ENCODE results near the gene DRD4.
"Not testable (repeated sequence)": the region's sequence is repeated elsewhere in the genome, so short reads cannot be mapped to it uniquely, and the experiment has no call there.

Gene DRD4

DNA sequence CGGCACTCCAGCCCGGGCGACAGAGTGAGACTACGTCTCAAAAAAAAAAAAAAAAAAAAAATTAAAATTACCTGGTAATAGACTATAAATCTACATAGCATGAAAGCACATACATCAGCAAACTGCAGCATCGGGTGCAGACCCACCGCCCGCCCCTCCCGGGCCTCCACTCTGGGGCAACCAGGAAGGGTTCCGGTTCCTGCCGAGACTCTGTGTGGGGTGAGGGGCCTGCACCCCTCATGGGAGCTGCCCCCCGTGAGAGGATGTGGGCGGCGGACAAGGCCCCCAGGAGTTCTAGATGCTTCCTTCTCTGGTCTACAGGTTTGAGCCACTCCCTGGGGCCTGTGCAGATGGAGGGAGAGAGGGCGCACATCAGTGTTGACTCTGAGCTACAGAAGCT is 9.1 kb downstream of the DRD4 start:
- in situ Hi-C loops (cut with HindIII; ENCODE audit: low sequenced_read_pairs): no loop called here
- no peak for DNase-seq (ENCODE audit: low read depth)
- H3K4me3 ChIP-seq (ENCODE audit: low read depth, low read length): no peak overlapping the region
- TF ChIP-seq, protein P1, sequence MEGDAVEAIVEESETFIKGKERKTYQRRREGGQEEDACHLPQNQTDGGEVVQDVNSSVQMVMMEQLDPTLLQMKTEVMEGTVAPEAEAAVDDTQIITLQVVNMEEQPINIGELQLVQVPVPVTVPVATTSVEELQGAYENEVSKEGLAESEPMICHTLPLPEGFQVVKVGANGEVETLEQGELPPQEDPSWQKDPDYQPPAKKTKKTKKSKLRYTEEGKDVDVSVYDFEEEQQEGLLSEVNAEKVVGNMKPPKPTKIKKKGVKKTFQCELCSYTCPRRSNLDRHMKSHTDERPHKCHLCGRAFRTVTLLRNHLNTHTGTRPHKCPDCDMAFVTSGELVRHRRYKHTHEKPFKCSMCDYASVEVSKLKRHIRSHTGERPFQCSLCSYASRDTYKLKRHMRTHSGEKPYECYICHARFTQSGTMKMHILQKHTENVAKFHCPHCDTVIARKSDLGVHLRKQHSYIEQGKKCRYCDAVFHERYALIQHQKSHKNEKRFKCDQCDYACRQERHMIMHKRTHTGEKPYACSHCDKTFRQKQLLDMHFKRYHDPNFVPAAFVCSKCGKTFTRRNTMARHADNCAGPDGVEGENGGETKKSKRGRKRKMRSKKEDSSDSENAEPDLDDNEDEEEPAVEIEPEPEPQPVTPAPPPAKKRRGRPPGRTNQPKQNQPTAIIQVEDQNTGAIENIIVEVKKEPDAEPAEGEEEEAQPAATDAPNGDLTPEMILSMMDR (IDR thresholded peaks at IDR 0.05; ENCODE audit: low read depth, low read length, missing control alignments): no peak

DNA sequence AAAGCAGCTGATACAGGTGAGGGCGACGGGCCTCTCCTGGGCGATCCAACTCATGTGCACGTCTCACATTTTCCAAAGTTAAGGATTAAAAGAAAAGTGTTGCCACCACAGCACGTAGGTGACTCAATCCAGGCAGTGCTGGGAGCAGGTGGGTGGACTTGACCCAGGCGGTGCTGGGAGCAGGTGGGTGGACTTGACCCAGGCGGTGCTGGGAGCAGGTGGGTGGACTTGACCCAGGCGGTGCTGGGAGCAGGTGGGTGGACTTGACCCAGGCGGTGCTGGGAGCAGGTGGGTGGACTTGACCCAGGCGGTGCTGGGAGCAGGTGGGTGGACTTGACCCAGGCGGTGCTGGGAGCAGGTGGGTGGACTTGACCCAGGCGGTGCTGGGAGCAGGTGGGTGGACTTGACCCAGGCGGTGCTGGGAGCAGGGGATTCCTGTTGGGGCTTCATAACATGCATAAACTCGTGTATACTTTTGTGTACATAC is 10.6 kb downstream of the DRD4 start:
- in situ Hi-C loops (cut with HindIII; ENCODE audit: low sequenced_read_pairs); H3K4me3 ChIP-seq (ENCODE audit: low read depth, low read length): not testable (repeated sequence)

DNA sequence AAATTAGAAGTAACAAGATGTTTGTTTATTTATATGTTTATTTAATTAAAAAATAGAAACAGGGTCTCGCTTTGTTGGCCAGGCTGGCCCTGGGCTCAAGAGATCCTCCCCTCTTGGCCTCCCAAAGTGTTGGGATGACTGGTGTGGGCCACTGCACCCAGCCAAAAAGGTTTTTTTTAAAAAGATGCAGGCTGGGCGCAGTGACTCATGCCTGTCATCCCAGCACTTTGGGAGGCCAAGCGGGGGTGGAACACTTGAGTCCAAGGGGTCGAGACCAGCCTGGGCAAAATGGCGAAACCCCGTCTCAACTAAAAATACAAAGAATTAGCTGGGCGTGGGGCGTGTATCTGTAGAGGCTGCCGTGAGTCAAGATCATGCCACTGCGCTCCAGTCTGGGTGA is 13.4 kb downstream of the DRD4 start:
- in situ Hi-C loops (cut with HindIII; ENCODE audit: low sequenced_read_pairs): loop anchor here (25.0 kb wide), 1 partner anchor 112 kb away; no protein-coding TSS in a partner anchor
- H3K4me3 ChIP-seq (ENCODE audit: low read depth, low read length): no peak overlapping the region
- TF ChIP-seq, protein P1 (IDR thresholded peaks at IDR 0.05; ENCODE audit: low read depth, low read length, missing control alignments): no peak
- DNase-seq (ENCODE audit: low read depth): no peak

More for the DNA sequence above, 10.6 kb downstream of the DRD4 start:
- not testable (repeated sequence) for DNase-seq (ENCODE audit: low read depth)

DNA sequence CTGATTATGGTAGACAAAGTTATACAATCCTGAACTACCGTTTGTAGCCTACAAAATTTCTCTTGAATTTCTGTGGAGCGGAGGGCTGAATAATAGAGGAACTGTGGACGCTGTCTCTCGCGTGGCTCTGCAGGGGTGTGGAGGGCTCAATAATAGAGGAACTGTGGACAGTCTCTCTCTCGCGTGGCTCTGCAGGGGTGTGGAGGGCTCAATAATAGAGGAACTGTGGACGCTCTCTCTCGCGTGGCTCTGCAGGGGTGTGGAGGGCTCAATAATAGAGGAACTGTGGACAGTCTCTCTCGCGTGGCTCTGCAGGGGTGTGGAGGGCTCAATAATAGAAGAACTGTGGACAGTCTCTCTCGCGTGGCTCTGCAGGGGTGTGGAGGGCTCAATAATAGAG is 16.1 kb downstream of the DRD4 start:
- DNase-seq (ENCODE audit: low read depth); H3K4me3 ChIP-seq (ENCODE audit: low read depth, low read length): not testable (repeated sequence)
- in situ Hi-C loops (cut with HindIII; ENCODE audit: low sequenced_read_pairs): loop anchor here (25.0 kb wide), 1 partner anchor 109 kb away; no protein-coding TSS in a partner anchor

DNA sequence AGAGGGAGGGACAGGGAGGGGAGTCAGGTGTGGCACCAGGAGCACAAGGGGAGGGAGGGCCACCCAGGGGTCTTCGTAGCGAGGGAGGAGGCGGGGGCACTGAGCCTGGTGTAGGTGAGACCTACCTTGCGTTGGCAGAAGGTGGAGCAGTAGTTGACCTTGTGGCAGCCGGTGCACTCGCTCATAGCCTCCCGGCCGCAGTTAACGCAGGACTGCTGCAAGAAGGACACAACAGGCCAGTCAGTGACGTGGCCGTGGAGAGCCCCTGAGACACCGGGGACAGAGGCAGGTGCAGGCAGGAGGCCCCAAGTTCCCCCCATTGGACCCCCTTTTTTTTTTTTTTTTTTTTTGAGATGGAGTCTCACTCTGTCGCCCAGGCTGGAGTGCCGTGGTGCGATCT is 16.8 kb downstream of the DRD4 start:
- H3K4me3 ChIP-seq (ENCODE audit: low read depth, low read length): no peak overlapping the region
- TF ChIP-seq, protein P1 (IDR thresholded peaks at IDR 0.05; ENCODE audit: low read depth, low read length, missing control alignments): no peak
- no peak for DNase-seq (ENCODE audit: low read depth)
- in situ Hi-C loops (cut with HindIII; ENCODE audit: low sequenced_read_pairs): loop anchor here (25.0 kb wide), 1 partner anchor 108 kb away; no protein-coding TSS in a partner anchor

DNA sequence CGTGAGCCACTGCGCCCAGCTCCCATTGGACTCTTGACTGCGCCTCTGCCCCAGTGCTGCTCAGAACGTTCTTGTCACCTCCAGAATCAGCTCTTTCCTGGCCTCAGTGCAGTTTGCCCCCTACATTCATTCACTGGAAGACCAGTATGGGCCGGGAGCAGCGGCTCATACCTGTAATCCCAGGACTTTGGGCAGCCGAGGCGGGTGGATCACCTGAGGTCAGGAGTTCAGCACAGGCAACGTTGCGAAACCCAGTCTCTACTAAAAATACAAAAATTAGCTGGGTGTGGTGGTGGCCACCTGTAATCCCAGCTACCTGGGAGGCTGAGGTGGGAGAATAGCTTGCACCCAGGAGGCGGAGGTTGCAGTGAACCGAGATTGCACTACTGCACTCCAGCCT is 17.4 kb downstream of the DRD4 start:
- in situ Hi-C loops (cut with HindIII; ENCODE audit: low sequenced_read_pairs): loop anchor here (25.0 kb wide), 1 partner anchor 108 kb away; no protein-coding TSS in a partner anchor
- DNase-seq (ENCODE audit: low read depth); H3K4me3 ChIP-seq (ENCODE audit: low read depth, low read length): not testable (repeated sequence)

DNA sequence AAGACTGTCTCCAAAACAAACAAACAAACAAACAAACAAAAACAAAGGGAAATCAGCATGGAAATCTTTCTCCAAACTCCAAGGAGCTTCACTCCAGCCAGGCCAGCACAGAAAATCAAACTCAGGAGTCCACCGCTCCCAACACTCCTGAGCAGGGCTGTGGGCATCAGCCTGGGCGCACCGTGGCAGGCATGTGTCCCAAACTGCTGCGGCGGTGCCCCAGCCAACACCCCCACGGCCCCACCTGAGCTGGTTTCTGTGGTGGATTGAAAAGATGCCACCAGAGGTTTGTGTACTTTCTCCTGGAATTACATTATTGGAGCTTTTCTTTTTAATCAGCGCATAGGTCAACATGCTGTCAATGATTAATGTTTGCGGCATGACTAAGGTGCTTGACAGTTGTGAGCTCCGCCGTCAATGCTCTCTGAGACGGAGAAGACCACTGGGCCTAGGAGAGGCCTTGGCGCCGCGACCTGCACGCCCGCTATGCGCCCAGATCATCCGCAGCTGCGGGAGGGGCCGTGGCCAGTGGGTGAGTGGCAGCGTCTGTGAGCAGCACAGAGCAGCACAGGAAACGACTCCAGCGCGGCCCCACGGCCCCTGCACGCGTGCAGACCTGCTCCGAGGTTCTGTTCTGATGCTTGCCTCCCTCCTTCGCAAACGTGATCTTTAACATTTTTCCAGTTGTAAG is 18.1 kb downstream of the DRD4 start:
- H3K4me3 ChIP-seq (ENCODE audit: low read depth, low read length): no peak overlapping the region
- in situ Hi-C loops (cut with HindIII; ENCODE audit: low sequenced_read_pairs): loop anchor here (25.0 kb wide), 1 partner anchor 107 kb away; no protein-coding TSS in a partner anchor
- TF ChIP-seq, protein P1 (IDR thresholded peaks at IDR 0.05; ENCODE audit: low read depth, low read length, missing control alignments): no peak
- DNase-seq (ENCODE audit: low read depth): no peak

DNA sequence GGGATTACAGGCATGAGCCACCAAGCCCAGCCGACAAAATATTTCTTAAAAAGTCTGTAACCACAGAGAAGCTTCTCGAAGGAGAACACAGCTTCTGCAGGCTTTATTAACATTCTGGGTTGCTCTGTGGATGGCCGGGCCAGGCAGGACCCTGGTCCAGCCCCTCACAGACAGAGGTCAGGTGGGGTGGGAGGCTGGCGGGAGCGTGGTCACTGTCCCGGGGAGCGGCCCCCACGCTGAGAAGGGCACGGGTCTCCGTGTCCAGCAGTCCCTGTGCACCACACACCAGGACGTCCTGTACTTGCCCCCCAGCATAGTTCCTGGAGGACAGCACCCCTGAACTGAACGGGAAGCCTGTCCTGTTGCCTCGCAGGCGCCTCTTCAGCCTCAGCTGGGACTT is 19.4 kb downstream of the DRD4 start:
- no peak for DNase-seq (ENCODE audit: low read depth)
- no peak overlapping the region for H3K4me3 ChIP-seq (ENCODE audit: low read depth, low read length)
- TF ChIP-seq, protein P1 (IDR thresholded peaks at IDR 0.05; ENCODE audit: low read depth, low read length, missing control alignments): no peak
- in situ Hi-C loops (cut with HindIII; ENCODE audit: low sequenced_read_pairs): loop anchor here (25.0 kb wide), 1 partner anchor 106 kb away; no protein-coding TSS in a partner anchor

Measured in astrocyte of the cerebellum (primary cell).